Measurements from ENCODE around the gene MROH2A.

The MROH2A gene

DNA sequence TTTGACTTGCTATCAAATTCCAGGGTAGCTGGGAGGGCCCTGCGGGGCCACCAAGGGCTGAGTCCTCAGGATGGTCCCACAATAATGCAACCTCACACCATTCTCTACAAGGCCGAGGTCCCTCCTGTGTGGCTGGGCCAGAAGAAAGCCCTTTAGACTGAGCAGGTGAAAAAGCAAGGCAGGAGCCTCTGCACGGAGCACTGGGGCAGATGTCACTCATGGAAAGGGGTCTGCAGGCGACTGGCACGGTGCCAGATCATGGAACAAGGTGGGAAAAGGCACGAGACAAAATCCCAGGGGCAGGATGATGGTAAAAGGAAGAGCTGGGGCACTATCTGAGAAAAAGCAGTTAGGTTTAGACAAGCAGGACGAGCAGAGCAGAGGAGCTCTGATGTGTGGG is 60.1 kb downstream of the MROH2A start:
- no peak for FAIRE-seq
- no peak for DNase-seq (ENCODE audit: insufficient read length, low spot score)
- TF ChIP-seq POLR2A (IDR thresholded peaks at IDR 0.05; ENCODE audit: low read depth, low read length): no peak

DNA sequence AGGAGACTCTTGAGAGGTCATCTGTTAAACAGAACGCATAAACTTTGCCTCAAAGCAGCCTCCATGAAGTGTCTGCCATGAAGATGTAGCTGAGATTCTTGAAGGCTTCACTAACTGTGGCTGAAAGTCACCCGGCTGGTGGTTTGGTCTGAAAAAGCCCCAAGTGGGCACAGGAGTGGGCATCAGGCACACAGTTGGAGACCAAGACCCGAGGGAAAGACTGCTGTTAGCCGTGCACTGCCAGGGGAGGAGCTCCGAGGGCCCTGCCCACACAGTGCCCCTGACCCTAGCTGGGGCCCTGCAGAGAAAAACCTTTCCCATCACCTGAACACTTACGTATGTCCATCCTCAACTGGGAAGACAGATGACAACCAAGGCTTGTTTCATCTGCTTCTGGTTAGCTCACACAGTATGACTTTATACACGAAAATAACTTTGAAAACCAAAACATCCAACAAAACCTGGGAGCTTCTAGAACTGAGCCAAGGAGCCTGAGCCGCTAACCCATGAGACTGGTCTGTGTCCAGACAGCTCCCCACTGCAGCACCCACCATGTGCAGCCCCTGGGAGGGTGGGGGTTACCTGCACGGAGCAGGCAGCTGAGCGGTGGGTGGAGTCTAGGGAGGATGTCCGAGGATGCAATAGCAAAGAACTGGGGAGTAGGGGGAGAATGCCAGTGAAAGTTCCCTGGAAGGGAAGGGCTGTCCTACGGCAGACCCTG is 60.8 kb downstream of the MROH2A start:
- TF ChIP-seq POLR2A (IDR thresholded peaks at IDR 0.05; ENCODE audit: low read depth, low read length): no peak
- FAIRE-seq (no peak), DNase-seq (ENCODE audit: insufficient read length, low spot score) (no peak)

DNA sequence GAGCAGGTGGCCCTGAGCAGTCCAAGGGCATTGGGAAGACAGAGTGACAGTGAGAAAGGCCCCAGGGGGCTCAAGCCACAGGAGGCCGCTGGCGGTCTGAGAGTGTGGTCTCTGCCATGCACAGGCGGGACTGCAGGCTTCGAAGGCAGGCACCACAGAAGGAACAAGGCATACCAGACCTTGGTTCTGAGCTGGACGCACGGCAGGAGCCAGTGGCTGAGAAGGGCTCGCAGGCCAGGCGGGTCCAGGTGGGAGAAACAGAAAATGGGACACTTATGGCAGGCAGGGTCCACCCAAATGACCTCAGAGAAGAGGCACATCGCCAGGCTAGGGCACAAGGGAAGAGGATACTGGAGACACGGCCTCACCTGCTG is 61.3 kb downstream of the MROH2A start:
- no peak for DNase-seq (ENCODE audit: insufficient read length, low spot score)
- FAIRE-seq: no peak
- TF ChIP-seq POLR2A (IDR thresholded peaks at IDR 0.05; ENCODE audit: low read depth, low read length): no peak

DNA sequence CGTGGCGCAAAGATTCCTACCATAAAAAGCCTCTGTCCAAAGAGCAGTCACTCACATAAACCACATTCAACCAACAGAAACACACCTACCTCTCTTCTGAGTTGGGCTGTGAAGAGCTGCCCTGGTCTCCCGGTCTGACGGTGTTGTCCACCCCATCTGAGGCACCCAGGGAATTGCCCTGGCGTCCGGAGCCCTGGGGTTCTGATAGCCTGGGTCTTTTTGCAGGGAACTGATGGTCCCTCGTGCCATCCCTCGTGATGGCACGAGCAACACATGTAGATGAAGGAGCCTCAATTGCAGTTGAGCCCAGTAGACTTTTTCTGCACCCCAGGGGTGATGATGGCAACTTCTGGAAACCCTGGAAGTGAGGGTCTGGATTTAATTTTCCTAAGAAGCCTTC is 62.4 kb downstream of the MROH2A start:
- no peak for TF ChIP-seq POLR2A (IDR thresholded peaks at IDR 0.05; ENCODE audit: low read depth, low read length)
- no peak for DNase-seq (ENCODE audit: insufficient read length, low spot score)
- FAIRE-seq: no peak

DNA sequence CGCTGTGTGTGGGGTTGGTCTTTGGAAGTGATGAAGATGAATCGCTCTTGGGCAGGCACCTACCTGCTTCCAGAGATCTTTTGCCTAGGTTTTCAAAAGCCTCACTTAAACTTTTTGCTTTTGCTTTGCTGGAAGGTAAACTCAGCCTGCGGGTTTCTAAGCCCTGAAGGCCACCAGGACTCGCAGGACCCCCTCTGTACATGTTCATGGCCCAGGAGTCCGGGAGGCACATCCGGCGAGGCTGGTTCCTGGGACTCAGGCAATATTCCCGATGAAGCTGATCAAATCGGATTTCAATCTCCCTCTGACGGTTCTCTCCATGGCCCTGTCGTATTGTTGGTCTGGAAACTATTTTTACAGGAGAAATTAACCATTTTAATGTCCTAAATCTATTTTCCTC is 63.1 kb downstream of the MROH2A start:
- FAIRE-seq (no peak), DNase-seq (ENCODE audit: insufficient read length, low spot score) (no peak)
- TF ChIP-seq POLR2A (IDR thresholded peaks at IDR 0.05; ENCODE audit: low read depth, low read length): no peak

DNA sequence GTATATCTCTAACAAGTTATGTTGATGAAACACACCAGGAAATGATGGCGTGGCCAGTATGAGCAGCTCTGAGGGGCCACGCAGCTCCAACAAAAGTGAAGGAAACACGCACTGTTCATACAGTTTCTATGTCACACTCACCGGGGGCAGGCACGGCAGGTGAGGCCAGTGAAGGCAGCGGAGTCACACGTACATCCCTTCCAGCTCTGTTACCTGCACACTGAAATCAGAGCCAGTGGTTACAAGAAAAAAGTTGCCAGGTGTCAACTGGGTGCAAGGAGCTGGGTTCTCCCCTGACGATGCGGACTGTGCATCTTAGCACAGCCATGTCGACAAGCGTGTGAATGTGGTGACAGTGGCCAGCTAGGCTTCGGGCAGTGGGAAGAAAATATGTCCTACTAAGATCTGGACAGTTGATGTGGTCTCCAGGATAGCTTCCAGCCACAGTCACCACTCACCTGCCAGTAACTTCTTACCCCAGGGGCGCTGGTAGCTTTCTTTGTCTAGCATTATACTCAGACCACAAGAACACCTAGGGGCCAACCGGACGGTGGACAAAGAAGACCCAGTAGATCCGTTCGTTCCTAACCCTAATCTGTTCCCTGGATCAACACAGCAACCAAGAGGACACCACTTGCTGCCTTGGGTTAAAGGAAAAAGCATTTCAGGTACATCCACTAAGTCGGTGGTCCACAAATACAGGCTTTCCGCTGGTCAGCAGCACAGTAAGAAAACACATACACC is 66.1 kb downstream of the MROH2A start:
- FAIRE-seq (no peak), DNase-seq (ENCODE audit: insufficient read length, low spot score) (no peak)
- TF ChIP-seq POLR2A (IDR thresholded peaks at IDR 0.05; ENCODE audit: low read depth, low read length): no peak

DNA sequence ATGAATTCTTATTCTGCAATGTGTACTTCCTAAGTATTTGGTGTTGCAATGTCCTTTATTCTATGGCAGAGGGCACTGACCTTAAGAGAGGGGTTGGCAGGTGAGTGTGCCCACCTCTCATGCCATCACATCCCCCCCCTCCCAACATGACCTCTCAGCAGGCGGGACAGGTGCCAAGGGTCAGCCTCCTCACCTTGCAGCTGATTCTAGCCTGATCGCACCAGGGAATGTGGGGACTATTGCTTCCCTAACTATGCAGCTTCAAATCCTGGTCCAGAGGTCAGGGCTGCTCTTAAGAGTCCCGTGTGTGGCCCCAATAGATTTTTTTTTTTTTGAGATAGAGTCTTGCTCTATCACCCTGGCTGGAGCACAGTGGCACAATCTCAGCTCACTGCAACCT is 66.7 kb downstream of the MROH2A start:
- no peak for FAIRE-seq
- no peak for TF ChIP-seq POLR2A (IDR thresholded peaks at IDR 0.05; ENCODE audit: low read depth, low read length)
- no peak for DNase-seq (ENCODE audit: insufficient read length, low spot score)

DNA sequence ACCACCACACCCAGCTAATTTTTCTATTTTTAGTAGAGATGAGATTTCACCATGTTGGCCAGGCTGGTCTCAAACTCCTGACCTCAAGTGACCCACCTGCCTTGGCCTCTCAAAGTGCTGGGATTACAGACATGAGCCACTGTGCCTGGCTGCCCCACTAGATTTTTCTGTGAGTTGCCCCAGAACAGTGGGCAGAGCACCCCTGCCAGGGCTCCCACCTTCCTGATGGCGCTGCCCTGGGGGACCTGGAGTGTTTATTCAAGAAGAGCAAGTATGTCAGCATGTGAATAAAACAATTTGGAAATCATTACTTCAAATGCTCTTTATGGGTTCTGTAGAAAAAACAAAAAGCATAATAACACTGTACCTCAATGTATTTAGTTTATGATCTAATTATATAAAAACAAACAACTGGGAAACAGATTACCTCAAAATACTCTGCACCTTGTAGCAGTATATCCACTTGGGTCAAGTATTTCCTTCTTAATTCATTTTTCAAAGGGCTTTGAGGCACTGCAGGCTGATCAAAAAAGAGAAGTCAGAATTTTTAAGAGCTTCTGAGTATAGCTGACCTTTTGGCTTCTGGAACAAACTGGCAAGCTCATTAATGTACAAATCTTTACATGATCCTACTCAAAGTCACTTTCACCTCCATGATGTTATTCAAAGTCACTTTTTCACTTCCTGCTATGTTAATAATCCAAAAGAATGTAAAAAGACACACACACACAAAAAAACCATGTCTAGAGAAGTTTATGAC is 67.4 kb downstream of the MROH2A start:
- no peak for FAIRE-seq
- no peak for DNase-seq (ENCODE audit: insufficient read length, low spot score)
- TF ChIP-seq POLR2A (IDR thresholded peaks at IDR 0.05; ENCODE audit: low read depth, low read length): no peak

DNA sequence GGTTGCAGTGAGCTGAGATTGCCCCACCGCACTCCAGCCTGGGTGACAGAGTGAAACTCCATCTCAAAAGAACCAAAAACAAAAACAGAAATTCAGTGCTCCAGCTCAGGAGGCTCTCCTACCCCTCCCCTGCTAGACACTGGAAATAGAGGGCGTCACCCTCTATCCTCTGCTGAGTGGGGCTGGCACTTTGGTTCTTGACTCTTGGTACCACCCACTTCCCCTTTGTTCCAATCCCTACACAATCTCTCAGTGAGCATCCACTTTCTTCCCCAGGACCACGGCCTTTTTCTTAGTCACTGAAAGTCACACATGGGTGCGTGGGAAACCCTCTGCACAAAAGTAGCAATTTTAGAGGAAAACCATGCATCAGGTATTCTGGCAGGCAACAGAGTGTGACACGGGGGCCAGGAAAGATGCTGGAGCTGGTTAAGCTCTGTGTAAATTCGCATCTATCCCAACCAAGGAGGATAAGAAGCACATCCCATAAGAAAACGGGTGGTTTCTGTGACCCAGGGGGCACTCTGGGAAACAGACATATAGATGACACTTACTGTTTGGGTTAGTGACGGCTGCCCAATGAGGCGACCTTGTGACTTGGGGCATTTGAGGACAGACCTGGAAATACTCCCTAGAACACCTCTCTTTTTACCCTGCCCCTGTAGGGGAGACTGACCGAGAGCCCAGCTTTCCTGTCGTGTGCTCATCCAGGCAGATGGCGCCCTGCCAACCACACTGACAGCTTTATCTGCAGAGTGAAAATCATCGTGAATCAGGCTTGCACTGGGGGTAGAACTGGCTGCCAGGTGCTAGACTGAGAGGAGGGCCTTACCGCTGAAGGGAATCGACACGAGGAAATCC is 68.5 kb downstream of the MROH2A start:
- no peak for DNase-seq (ENCODE audit: insufficient read length, low spot score)
- FAIRE-seq: no peak
- no peak for TF ChIP-seq POLR2A (IDR thresholded peaks at IDR 0.05; ENCODE audit: low read depth, low read length)

DNA sequence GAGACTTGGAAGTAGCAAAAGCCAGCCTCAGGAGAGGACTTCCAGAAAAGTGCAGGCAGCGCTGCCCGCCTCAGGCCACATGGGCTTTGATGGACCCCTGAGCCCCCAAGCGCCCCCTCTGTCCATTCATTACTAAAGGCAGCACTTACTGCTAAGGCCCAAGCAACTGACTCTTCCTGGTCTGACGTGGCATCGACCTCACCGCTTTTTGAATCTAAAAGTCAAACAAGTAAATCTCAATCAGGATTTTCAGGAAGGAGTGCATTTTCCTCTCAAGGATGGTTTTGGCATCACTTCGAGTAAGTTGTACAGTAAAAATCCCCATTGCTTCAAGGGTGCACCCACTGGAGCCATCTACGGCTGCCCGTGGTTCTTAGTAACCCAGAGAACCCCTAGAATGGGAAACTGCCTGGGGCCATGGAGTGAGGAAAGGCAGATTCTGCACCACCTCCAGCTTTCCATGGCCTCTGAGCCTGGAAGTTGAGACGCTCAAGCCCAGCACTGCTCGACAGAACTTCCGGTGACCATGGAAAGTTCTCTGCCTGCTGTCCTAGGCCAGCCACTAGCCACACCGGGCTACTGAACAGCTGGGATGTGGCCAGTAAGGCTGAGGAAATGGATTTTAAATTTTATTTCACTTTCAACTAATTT is 69.2 kb downstream of the MROH2A start:
- TF ChIP-seq POLR2A (IDR thresholded peaks at IDR 0.05; ENCODE audit: low read depth, low read length): no peak
- FAIRE-seq (no peak), DNase-seq (ENCODE audit: insufficient read length, low spot score) (no peak)

DNA sequence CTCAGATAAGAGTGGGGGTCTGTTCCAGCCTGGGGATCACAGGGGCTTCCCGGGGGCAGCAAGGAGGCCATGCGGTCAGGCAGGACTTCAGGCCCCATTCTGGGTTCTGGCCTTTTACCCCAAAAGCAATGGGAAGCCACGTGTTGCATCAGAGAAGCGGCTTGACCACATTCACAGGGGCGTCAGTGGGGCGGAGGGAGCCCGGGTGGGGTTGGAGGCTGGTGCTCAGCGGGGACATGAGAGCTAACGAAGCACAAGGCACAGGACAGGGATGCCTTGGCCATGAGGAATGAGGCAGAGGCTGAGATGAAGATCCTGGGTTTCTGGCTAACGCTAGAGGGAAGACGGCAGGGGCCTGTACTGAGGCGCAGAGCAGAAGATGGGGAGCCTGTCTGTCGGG is 70.1 kb downstream of the MROH2A start:
- FAIRE-seq: no peak
- TF ChIP-seq POLR2A (IDR thresholded peaks at IDR 0.05; ENCODE audit: low read depth, low read length): no peak

DNA sequence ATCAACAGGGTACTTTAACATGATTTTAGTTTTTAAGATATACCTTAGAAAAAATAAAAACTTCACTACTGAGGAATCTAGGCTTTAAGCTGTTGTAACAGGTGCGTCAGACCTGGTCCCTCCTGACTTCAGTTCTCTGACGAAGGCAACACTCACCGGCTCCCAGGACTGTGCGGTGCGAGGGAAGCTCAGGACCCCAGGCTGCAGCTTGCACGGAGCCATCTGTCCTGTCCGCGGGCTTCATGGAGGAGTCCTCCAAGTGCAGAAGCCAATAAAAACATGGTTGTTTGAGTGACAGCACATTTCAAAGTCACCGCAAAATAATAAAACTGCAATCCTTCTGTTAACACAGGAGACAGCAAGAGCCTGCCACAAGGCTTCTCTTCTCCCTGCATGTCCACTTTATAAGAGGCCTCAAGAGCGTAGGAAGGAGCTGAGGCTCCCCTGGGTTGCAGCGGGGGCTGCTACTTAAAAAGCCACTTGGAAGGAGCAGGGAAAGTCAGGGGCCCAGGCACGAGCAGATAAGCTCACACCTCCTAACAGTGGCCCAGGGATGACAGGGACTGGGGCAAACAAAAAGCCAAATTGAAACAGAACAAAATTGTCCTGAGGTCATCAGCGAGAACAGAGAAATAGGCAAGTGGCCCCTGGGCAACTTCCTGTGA is 71.6 kb downstream of the MROH2A start:
- no peak for FAIRE-seq
- DNase-seq (ENCODE audit: insufficient read length, low spot score): no peak
- no peak for TF ChIP-seq POLR2A (IDR thresholded peaks at IDR 0.05; ENCODE audit: low read depth, low read length)

More for the DNA sequence above, 70.1 kb downstream of the MROH2A start:
- DNase-seq (ENCODE audit: insufficient read length, low spot score): no peak

DNA sequence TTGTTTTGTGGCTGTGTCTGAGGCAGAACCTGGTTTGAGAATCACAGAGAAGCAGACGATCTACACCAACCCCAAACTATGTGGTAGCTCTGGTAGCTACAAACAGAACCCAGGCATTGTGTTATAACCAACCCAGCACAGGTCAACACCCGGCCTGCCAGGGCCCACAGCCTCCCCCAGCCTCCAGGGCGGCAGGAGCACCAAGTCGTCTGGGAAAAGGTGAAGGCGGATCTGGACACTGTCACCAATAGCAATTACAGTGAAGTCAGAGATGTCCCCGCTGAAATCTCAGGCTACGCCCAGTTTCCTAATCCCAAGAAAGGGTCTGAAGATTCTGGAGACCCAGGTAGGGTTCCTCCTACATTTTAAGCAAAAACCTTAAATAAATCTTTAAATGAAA is 72.6 kb downstream of the MROH2A start:
- DNase-seq (ENCODE audit: insufficient read length, low spot score): no peak
- TF ChIP-seq POLR2A (IDR thresholded peaks at IDR 0.05; ENCODE audit: low read depth, low read length): no peak
- FAIRE-seq: no peak

All from H54 (cell line).